ENCODE results near the gene ABCB4.

- TF ChIP-seq ZNF274 (IDR thresholded peaks at IDR 0.05; ENCODE audit: low read depth, low read length), result no peak
- no peak for TF ChIP-seq JUND (IDR thresholded peaks at IDR 0.05)
- TF ChIP-seq CTCF (IDR thresholded peaks at IDR 0.05 in 2 of 3, conservative IDR thresholded peaks at IDR 0.05 in 1 of 3; ENCODE audit: borderline replicate concordance in 1 of 3, insufficient read depth in 1 of 3, low read depth in 2 of 3, low read length in 2 of 3), result no peak
- TF ChIP-seq MAX (IDR thresholded peaks at IDR 0.05), result no peak
- no peak for TF ChIP-seq YY1 (IDR thresholded peaks at IDR 0.05; ENCODE audit: extremely low read depth, insufficient replicate concordance, low read depth, low read length)
- no peak for TF ChIP-seq POLR2A (IDR thresholded peaks at IDR 0.05; ENCODE audit: borderline replicate concordance, extremely low read depth, insufficient read depth, insufficient read length)
- TF ChIP-seq POLR2AphosphoS5 (IDR thresholded peaks at IDR 0.05; ENCODE audit: low read depth, low read length), result no peak
- TF ChIP-seq SP1 (IDR thresholded peaks at IDR 0.05; ENCODE audit: low read depth), result no peak
- TF ChIP-seq EZH2 (IDR thresholded peaks at IDR 0.05), result no peak
- no peak for TF ChIP-seq CEBPB (IDR thresholded peaks at IDR 0.05; ENCODE audit: low read depth)
- TF ChIP-seq ELF1 (IDR thresholded peaks at IDR 0.05; ENCODE audit: borderline replicate concordance, low read depth), result no peak
- no peak for TF ChIP-seq SIN3A (IDR thresholded peaks at IDR 0.05; ENCODE audit: low read depth)
- no peak for TF ChIP-seq ATF3 (IDR thresholded peaks at IDR 0.05)
Measured at GRCh38 chr7:87495366-87495765, 19.9 kb upstream of the ABCB4 start.

All from HCT116 (cell line).